HT-29 (cell line): ENCODE results near the gene ISM1. TPM values are rescaled to one million over a fixed set of nuclear protein-coding genes. Genes with fewer than 3 reads are reported as not detected.

Source experiments
- DNase-seq: peaks from one replicate; pipeline ENCODE4 v3.0.0-alpha.2; 2015; ENCODE audit warnings: low spot score
- total RNA-seq: library from RNA; depleted of rRNA; stranded (reverse); fragments of >200 nt; shearing (Covaris generic); gene quantifications from 2 replicates; pipeline ENCODE4 v1.2.3, GENCODE V29; 2014; rRNA removed

Gene ISM1
- not detected in 2 replicates for total RNA-seq

- DNase-seq = no peak
These were observed at the start of gene ISM1 for GRCh38 chr20:13220904-13221297. Gene ISM1, plus strand, starts transcription at chr20:13221274. Its CDS starts 503 bp downstream, at chr20:13221777.

GRCh38 chr20:13173201-13173600, 47.9 kb upstream of the ISM1 start:
- DNase-seq = peak; percentile 42

- no peak for DNase-seq
These were observed 46.7 kb upstream of the ISM1 start for GRCh38 chr20:13174402-13174801.

DNA sequence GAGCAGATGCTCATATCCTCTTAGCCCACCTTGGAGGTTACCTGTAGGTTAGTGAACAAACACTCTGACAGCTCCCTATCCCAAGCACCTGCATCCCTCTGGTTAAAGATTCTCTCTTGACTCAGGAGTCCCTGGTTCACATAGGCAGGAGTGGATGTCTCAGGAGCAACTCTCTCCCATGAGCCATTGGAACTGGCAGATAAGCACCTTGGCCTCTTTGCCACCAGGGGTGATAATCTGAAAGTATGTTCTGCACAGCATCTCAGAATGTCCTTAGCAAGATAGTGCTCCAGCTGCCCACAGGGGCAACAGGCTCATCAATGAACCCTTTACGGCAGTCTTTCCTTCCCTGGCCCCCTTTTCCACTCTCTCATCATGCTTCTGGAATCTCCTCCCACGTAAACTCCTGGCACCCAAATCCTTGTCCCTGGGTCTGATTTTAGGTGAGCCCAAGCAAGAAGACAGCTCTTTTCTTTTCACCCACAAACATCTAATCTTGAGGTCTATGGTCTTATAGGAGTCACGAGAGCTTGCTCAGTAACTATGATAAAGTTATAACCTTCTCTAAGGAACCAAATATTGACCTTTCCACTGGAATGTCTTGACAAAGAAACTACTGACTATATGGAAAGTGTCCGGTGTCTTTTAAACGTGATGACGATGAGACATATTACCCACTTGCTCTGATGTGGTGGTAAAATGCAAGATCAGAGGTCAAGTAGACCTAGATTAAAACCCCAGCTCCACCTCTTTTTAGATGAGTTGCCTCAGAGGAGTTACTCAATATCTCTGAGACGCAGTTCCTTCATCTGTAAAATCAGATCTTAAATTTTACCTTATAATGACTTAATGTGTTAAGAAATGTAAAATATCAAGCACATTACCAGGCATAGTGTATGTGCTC, 39.8 kb upstream of the ISM1 start:
- DNase-seq = no peak

GRCh38 chr20:13183005-13183404, 38.1 kb upstream of the ISM1 start:
- DNase-seq = no peak

DNA sequence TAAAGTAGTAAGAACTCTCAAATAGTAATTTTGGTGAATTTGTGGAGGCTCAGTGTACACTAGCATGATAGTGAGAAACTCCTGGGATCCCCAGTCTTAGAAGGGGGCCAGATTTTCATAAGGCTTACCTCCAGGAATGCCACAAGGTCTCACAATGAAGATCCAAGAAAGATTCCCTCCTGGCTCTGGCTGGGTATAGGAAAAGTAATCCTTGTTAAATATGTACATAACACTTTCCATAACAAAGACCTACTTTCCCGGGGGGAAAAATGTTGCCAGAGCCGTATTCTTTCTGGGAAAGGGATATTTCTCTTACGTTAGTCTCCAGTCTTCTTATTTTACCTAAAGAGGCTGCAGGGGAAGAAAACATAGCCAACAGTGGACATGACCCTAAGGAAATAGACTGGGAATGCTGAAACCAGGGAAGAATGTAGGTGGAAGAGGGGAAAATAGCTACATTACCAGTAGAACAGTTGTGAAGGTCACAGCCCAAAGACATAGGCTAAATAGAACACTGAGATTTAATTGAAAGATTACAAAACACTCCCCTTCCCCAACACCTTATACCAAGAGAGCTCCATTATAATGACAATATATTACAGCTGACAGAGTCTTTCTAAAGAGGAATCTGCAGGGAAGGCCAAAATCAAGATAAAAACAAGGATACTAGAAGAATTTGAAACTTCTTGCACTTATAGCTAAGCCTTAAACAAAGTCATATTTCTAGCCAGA, 34.9 kb upstream of the ISM1 start:
- no peak for DNase-seq

GRCh38 chr20:13187899-13188298, 33.2 kb upstream of the ISM1 start:
- DNase-seq = no peak

DNA sequence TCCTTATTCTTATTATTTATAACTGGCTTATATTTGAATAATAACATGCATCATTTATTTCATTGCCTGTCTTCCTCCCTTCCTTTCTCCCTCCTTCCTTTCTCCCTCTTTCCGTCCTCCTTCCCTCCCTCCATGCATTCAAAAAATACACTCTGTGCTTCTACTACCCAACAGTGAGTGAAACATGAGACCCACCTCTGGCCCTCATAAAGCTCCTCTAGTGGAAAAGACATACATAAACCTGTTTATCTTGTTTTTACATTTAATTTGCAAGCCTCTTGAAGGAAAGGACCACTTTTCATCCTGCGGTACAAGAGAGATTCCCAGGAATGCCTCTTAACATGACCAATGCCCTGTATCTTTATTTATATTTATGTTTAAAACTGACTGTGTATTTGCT, 21.8 kb upstream of the ISM1 start:
- no peak for DNase-seq

GRCh38 chr20:13200767-13201500, 20.1 kb upstream of the ISM1 start:
- DNase-seq = no peak

- no peak for DNase-seq
These were observed 18.5 kb upstream of the ISM1 start for GRCh38 chr20:13202565-13202964.

DNA sequence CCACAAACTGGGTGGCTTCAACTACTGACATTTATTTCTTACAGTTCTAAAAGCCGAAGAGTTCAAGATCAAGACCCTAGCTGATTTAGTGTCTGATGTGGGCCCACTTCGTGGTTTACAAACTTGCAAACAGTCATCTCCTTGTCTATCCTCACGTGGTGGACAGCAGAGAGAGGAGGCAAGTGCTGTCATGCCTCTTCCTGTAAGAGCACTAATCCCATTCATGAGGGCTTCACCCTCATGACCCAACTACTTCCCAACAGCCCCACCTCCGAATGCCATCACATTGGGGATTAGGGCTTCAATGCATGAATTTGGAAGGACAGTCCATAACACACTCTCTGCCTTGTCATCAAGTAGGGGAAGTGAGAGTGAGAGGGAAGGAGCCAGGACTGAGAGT, 15.6 kb upstream of the ISM1 start:
- no peak for DNase-seq

DNA sequence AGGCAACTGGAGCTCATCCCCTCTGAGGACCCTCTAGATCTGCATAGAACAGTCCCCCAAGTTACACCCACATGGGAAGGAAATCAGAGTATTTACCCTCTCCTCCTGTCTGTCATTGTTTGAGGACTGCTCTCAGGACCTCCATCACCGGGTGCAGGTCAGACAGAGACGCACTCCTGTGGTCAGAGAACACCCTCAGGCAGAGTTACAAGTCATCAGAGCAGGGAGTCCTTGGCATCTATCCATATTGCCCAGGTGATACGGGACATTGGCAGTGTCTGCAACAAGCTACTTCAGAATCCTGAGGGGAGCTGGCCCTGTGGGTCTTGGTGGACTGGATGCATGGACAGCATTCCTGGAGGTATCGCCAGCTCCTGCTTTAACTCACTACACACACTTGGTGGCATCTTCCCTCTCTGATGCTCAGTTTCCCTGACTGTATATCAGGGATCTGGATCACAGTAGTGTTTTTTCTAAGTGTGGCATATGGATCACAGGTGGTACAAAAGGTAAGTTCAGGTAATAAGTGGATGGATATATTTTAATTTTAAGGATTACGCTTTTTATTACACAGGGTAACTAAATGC, 15.1 kb upstream of the ISM1 start:
- no peak for DNase-seq

DNA sequence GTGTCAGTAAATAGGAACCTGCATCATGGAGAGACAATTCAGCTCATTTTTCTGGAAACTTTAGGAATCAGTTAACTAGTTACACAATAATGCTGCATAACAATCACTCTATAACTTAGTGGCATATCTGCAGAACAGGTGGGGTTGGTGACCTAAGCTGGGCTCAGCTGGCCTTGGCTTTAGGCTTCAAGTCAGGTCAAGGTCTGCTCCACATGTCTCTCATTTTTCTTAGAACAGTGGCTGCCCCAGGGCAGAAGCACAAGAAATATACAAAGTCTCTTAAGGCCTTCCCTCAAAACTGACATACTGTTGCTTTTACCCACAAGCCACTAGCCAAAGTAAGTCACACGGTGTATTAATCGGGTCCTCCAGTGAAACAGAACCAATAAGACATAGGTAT, 14.1 kb upstream of the ISM1 start:
- no peak for DNase-seq

DNA sequence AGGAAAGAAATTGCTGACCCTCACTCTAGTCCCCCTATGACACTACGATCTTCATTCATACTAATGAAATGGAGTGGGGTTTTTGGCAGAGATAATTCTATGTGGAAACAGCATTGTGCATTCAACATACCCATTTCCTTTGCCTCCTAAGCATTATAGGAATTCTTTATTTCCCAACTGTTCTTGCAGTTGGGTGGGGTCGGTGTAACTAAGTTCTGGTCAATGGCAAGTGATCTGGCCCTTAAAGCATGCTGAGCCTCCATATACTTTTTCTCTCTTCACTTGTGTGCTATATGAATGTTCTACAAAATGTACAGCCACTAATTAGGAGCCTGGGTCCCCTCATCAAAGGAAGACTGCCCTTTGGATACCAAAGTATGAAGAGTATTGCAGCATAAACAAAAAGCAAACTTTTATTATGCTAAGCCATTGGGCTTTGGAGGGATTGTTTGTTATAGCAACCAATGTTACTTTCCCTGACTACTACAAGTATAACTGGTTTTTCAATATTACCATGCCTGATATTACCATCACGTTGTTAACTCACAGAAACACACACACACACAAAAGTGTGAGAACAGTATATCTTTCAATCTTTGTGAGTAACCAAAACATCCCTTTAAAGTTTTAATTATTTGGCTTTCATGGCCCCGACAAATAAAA, 9.0 kb upstream of the ISM1 start:
- DNase-seq = no peak

- DNase-seq = no peak
These were observed 8.3 kb upstream of the ISM1 start for GRCh38 chr20:13212750-13213149.

GRCh38 chr20:13213335-13213734, 7.7 kb upstream of the ISM1 start:
- DNase-seq = no peak

GRCh38 chr20:13216533-13216932, 4.5 kb upstream of the ISM1 start:
- DNase-seq = no peak

GRCh38 chr20:13219327-13220193, 1.5 kb upstream of the ISM1 start:
- DNase-seq = no peak

- no peak for DNase-seq
These were observed 725 bp upstream of the ISM1 start for GRCh38 chr20:13220194-13220903.

- no peak for DNase-seq
These were observed 219 bp downstream of the ISM1 start for GRCh38 chr20:13221313-13221672.
